ENCODE data around the gene SMARCB1.

The SMARCB1 gene

GRCh38 chr22:23786752-23787599 lies at the start of gene SMARCB1:
SMARCB1 (plus strand) TSS chr22:23786966; CDS start chr22:23787170, 204 bp downstream.
- no peak for DNase-seq (ENCODE audit: low read depth, low spot score)

GRCh38 chr22:23737696-23738095 lies 49.1 kb upstream of the SMARCB1 start:
- no peak for DNase-seq (ENCODE audit: low read depth, low spot score)

GRCh38 chr22:23742505-23743264 lies 44.1 kb upstream of the SMARCB1 start:
- DNase-seq (ENCODE audit: low read depth, low spot score) = no peak

- no peak for DNase-seq (ENCODE audit: low read depth, low spot score)
Measured at GRCh38 chr22:23743303-23743705, 43.5 kb upstream of the SMARCB1 start.

GRCh38 chr22:23744001-23744400 lies 42.8 kb upstream of the SMARCB1 start:
- no peak for DNase-seq (ENCODE audit: low read depth, low spot score)

GRCh38 chr22:23744485-23744884 lies 42.3 kb upstream of the SMARCB1 start:
- no peak for DNase-seq (ENCODE audit: low read depth, low spot score)

DNA sequence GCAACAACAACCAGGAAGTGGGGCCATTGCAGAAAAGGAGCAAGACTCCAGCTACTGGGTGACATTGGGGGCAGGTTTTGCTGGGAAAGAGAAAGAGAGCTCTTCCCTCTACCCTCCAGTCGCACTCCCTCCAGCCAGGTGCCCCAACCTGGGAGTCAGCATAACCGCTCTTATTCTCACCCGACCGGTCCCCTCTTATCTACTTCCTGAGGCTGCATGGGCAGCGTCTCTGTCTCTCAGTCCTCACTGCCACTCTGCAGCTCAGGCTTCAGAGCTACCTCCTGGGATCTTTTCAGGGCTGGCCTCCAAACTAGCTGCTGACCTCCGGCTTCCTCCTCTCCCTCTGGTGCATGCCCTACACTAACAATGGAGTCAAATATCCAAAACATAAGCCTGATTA lies 41.0 kb upstream of the SMARCB1 start:
- no peak for DNase-seq (ENCODE audit: low read depth, low spot score)

- DNase-seq (ENCODE audit: low read depth, low spot score) = no peak
Measured at GRCh38 chr22:23749841-23750301, 36.9 kb upstream of the SMARCB1 start.

GRCh38 chr22:23750367-23750713 lies 36.4 kb upstream of the SMARCB1 start:
- DNase-seq (ENCODE audit: low read depth, low spot score) = no peak

GRCh38 chr22:23750714-23751440 lies 35.9 kb upstream of the SMARCB1 start, which contains the start of gene ZNF70:
ZNF70 (minus strand) TSS chr22:23751112; CDS start chr22:23745140, 5,972 bp downstream.
- no peak for DNase-seq (ENCODE audit: low read depth, low spot score)

- DNase-seq (ENCODE audit: low read depth, low spot score) = no peak
Measured at GRCh38 chr22:23751441-23751996, 35.2 kb upstream of the SMARCB1 start.

GRCh38 chr22:23752090-23752691 lies 34.6 kb upstream of the SMARCB1 start:
- DNase-seq (ENCODE audit: low read depth, low spot score) = no peak

- DNase-seq (ENCODE audit: low read depth, low spot score) = no peak
Measured at GRCh38 chr22:23752750-23753149, 34.0 kb upstream of the SMARCB1 start.

GRCh38 chr22:23753385-23753784 lies 33.4 kb upstream of the SMARCB1 start:
- no peak for DNase-seq (ENCODE audit: low read depth, low spot score)

DNA sequence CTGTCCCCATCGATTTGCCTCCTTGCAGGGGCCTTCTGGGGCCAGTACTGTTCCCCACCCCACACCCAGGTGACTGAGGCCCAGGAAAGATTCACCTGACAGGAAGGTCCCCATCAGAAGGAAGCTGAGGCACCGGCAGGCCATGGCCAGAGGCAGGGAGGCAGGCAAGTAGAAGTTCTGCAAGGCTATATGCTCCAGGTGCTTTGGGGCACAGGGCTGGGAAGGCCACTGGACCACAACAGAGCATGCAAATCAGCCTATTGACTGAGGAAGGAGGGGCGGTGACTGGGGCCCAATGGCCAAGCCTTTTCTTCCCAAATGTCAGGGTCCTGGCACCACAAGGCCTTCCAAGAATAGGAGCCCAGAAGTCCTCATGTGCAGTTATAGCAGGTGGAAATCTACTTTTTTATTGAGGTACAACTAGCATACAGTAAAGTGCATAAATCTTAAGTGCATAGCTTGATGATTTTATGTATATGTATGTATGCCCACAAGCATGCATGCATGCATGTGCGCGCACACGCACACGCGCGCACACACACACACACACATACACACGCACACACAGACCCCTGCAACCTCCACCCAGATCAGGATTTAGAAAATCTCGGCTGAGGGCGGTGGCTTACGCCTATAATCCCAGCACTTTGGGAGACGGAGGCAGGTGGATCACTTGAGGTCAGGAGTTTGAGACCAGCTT lies 32.4 kb upstream of the SMARCB1 start, which contains the start of gene VPREB3:
Gene VPREB3, minus strand, starts transcription at position 206 of the 700 bp plus-strand sequence. Its CDS starts 62 bp downstream, at position 144.
- DNase-seq (ENCODE audit: low read depth, low spot score) = no peak

GRCh38 chr22:23754980-23755636 lies 31.7 kb upstream of the SMARCB1 start:
- no peak for DNase-seq (ENCODE audit: low read depth, low spot score)

DNA sequence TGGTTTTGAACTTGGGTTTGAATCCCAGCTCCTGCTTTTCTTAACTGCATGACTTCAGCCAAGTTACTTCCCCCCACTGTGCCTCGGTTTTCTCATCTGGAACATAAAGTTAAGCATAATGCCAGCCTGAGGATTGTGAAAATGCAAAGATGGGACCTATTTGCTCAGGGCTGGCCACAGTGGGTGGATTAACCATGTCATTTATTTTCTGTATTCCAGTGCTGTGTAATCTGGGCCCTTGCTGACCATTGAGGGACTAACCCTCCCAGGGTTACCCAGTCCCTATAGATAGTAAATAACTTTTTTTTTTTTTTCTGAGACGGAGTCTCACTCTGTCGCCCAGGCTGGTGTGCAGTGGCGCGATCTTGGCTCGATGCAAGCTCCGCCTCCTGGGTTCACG lies 31.1 kb upstream of the SMARCB1 start:
- DNase-seq (ENCODE audit: low read depth, low spot score) = no peak

DNA sequence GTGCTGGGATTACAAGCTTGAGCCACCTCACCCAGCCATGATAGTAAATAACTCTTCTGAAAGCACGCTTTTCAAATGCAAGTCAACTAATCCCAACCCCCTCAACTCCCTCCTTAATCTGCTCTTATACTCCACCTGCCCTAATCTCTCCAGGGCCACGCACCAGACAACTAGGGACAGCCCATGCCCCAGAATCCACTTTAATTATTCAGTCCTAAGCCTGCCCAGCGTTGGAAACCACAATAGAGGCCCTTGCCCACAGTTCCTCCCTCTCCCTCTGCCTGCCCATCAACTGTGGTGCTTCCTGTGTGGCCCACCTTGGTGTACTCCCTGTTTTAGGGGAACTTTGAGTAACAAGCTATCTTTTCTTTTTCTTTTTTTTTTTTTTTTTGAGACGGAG lies 29.9 kb upstream of the SMARCB1 start:
- DNase-seq (ENCODE audit: low read depth, low spot score) = no peak

- no peak for DNase-seq (ENCODE audit: low read depth, low spot score)
Measured at GRCh38 chr22:23759566-23759965, 27.2 kb upstream of the SMARCB1 start.

GRCh38 chr22:23760056-23760455 lies 26.7 kb upstream of the SMARCB1 start:
- DNase-seq (ENCODE audit: low read depth, low spot score) = no peak
